GM12873 (cell line): ENCODE data around the gene DAAM1.

Experiments used
- TF ChIP-seq, protein P1 (sequence below): IDR thresholded peaks from 2 replicates; pipeline ENCODE4 v1.5.1; 2012; ENCODE audit warnings: low read depth, mild to moderate bottlenecking, moderate library complexity, low read length, control low read depth; ENCODE audit not compliant: insufficient read depth; ENCODE audit errors: missing control alignments

Gene DAAM1

GRCh38 chr14:59360923-59361794 lies 172.7 kb downstream of the DAAM1 start:
- TF ChIP-seq, protein P1, sequence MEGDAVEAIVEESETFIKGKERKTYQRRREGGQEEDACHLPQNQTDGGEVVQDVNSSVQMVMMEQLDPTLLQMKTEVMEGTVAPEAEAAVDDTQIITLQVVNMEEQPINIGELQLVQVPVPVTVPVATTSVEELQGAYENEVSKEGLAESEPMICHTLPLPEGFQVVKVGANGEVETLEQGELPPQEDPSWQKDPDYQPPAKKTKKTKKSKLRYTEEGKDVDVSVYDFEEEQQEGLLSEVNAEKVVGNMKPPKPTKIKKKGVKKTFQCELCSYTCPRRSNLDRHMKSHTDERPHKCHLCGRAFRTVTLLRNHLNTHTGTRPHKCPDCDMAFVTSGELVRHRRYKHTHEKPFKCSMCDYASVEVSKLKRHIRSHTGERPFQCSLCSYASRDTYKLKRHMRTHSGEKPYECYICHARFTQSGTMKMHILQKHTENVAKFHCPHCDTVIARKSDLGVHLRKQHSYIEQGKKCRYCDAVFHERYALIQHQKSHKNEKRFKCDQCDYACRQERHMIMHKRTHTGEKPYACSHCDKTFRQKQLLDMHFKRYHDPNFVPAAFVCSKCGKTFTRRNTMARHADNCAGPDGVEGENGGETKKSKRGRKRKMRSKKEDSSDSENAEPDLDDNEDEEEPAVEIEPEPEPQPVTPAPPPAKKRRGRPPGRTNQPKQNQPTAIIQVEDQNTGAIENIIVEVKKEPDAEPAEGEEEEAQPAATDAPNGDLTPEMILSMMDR, result no peak

DNA sequence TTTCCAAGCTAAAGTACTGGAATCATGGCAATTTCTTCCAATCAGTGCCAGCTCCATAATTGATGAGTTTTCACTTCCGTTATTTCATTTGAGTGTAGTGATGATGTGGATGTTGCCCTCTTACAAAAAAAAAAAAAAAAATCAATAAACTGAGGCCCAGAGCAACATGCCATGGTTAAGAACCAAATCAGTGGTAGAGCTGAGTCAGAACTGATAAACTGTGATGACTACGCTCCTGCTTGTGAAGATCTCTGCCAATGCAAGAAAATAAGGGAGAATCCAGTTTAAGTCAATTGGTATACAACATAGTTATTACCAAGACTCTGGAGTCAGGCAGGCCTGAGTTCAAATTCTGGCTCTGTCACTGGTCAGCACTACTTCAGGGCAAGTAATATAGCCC lies 174.0 kb downstream of the DAAM1 start:
- TF ChIP-seq, protein P1, result no peak

- TF ChIP-seq, protein P1, result no peak
Observed at GRCh38 chr14:59363531-59364226, 175.2 kb downstream of the DAAM1 start.

DNA sequence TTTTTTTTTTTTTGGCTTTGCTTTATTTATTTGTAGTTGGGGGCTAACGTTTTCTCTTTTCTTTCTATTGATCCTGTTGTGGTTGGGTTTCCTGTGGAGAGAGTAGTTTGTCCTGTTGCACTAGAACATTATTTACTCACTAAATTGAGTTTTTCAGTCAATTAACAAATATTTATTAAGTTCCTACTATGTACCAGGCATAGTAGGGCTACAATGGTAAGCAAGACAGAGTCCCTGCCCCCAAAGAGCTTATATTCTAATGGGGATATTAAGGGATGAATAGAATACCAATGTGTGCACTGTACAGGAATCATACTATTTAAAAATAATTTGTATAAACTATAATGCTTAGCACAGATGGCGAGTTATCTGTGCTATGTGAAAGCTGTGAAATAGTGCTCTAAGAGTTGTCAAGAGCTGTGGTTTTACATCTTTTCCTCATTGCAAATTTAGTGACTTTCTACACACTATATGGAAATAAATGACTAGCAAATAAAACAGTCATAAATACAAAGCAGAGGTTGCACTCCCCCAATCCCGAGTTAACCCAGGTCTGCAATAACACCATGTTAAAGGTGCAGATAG lies 181.8 kb downstream of the DAAM1 start:
- TF ChIP-seq, protein P1, result no peak

DNA sequence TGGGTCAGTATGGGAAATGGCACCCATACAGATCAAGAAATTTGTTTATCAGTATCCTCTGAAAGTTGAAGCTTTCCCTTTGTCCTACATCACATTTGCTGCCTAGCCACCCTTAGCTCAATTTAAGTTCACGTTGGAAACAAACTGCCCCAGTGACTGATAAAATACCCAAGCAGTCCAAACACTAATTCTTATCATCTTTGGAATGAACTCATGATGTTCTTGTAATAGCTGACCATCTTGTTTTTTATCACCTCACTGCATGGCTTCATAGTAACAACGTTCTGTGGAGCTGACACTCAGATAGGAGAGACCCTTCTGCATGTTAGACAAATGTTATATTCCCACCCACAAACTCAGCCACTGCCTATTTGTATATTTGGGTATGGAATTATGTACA lies 183.3 kb downstream of the DAAM1 start:
- TF ChIP-seq, protein P1, result no peak

GRCh38 chr14:59374048-59374447 lies 185.6 kb downstream of the DAAM1 start:
- TF ChIP-seq, protein P1, result no peak

DNA sequence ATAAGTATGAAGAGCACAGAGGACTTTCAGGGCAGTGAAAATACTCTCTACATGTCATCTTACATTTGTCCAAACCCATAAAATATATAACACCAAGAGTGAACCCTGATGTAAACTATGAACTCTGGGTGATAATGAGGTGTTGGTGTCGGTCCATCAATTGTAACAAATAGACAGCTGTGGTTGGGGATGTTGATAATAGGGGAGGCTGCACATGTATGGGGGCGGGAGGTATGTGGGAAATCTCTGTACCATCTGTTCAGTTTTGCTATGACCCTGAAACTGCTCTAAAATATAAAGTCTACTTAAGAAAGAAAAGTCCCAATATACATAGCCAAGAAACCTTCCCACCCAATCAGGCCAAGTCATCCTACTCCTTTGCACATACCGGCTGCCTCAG lies 188.2 kb downstream of the DAAM1 start:
- TF ChIP-seq, protein P1, result no peak
